Neural progenitor cell (in vitro differentiated cells): ENCODE data around the gene FAM174B. TPM values are rescaled to one million over a fixed set of nuclear protein-coding genes. Genes with fewer than 3 reads are reported as not detected.

ENCODE experiments used
- DNase-seq: peaks from one replicate; pipeline ENCODE4 v3.0.0-alpha.2; 2016; ENCODE audit warnings: low spot score
- H2AFZ ChIP-seq: fragments of 200-600 bp; sonication (generic); replicated peaks from 2 replicates; pipeline ENCODE4 v1.6.1; 2016; ENCODE audit warnings: antibody characterized with exemption
- H3F3A ChIP-seq: fragments of 200-600 bp; sonication (generic); 2 replicates; pipeline ENCODE4 v1.6.1; 2016; ENCODE audit warnings: antibody characterized with exemption, low read depth
- H3K27ac ChIP-seq: fragments of 200-600 bp; sonication (generic); 2 replicates; pipeline ENCODE4 v1.5.1; 2016; ENCODE audit warnings: mild to moderate bottlenecking
- H3K27me3 ChIP-seq: fragments of 200-600 bp; sonication (generic); 2 replicates; pipeline ENCODE4 v1.6.1; 2016; ENCODE audit warnings: mild to moderate bottlenecking, moderate library complexity
- H3K36me3 ChIP-seq: fragments of 200-600 bp; sonication (generic); 2 replicates; pipeline ENCODE4 v1.5.1; 2016
- H3K4me1 ChIP-seq: fragments of 200-600 bp; sonication (generic); 2 replicates; pipeline ENCODE4 v1.6.1; 2016; ENCODE audit warnings: mixed run types
- H3K4me2 ChIP-seq: fragments of 200-600 bp; sonication (generic); 2 replicates; pipeline ENCODE4 v1.6.1; 2016
- H3K4me3 ChIP-seq: fragments of 200-600 bp; sonication (generic); 2 replicates; pipeline ENCODE4 v1.5.1; 2016
- H3K79me2 ChIP-seq: fragments of 200-600 bp; sonication (generic); 2 replicates; pipeline ENCODE4 v1.6.1; 2016; ENCODE audit warnings: low read depth
- H3K9ac ChIP-seq: fragments of 200-600 bp; sonication (generic); 2 replicates; pipeline ENCODE4 v1.6.1; 2016
- H3K9me3 ChIP-seq: fragments of 200-600 bp; sonication (generic); 2 replicates; pipeline ENCODE4 v1.5.1; 2016; ENCODE audit warnings: low read depth
- H4K20me1 ChIP-seq: fragments of 200-600 bp; sonication (generic); 2 replicates; pipeline ENCODE4 v1.6.1; 2016; ENCODE audit warnings: low read depth
- H3K27ac Mint-ChIP-seq: 3 replicates; pipeline ENCODE4 v1.8.0; 2021; ENCODE audit warnings: mixed read lengths
- H3K27me3 Mint-ChIP-seq: 2 replicates; pipeline ENCODE4 v1.8.0; 2022; ENCODE audit warnings: low read depth, mild to moderate bottlenecking, inconsistent platforms, moderate library complexity, mixed read lengths; ENCODE audit not compliant: insufficient read depth
- H3K36me3 Mint-ChIP-seq: 3 replicates; pipeline ENCODE4 v1.8.0; 2021; ENCODE audit warnings: mixed read lengths
- H3K4me1 Mint-ChIP-seq: 3 replicates; pipeline ENCODE4 v1.8.0; 2021; ENCODE audit warnings: mixed read lengths
- H3K4me3 Mint-ChIP-seq: 3 replicates; pipeline ENCODE4 v1.8.0; 2021; ENCODE audit warnings: mild to moderate bottlenecking, moderate library complexity, mixed read lengths
- H3K9me3 Mint-ChIP-seq: 3 replicates; pipeline ENCODE4 v1.8.0; 2020; ENCODE audit warnings: mixed read lengths
- EZH2 ChIP-seq: fragments of 200-600 bp; sonication (generic); IDR thresholded peaks from 2 replicates; pipeline ENCODE4 v1.6.1; 2017; ENCODE audit warnings: antibody characterized with exemption, mild to moderate bottlenecking, moderate library complexity
- EZH2phosphoT487 ChIP-seq: fragments of 200-600 bp; sonication (generic); IDR thresholded peaks from 2 replicates; pipeline ENCODE4 v1.6.1; 2017; ENCODE audit warnings: antibody characterized with exemption
- total RNA-seq: library from RNA; depleted of rRNA; stranded (reverse); fragments of >200 nt; gene quantifications from 2 replicates; pipeline ENCODE4 v1.2.3, GENCODE V29; 2015; ENCODE audit warnings: low replicate concordance
- TF ChIP-seq, protein P1 (sequence below): fragments of 200-600 bp; sonication (generic); IDR thresholded peaks from 2 replicates; pipeline ENCODE4 v1.5.1; 2017; ENCODE audit warnings: antibody characterized with exemption, mild to moderate bottlenecking

Gene FAM174B
- total RNA-seq, result 8.6 and 10.1 TPM in 2 replicates

DNA sequence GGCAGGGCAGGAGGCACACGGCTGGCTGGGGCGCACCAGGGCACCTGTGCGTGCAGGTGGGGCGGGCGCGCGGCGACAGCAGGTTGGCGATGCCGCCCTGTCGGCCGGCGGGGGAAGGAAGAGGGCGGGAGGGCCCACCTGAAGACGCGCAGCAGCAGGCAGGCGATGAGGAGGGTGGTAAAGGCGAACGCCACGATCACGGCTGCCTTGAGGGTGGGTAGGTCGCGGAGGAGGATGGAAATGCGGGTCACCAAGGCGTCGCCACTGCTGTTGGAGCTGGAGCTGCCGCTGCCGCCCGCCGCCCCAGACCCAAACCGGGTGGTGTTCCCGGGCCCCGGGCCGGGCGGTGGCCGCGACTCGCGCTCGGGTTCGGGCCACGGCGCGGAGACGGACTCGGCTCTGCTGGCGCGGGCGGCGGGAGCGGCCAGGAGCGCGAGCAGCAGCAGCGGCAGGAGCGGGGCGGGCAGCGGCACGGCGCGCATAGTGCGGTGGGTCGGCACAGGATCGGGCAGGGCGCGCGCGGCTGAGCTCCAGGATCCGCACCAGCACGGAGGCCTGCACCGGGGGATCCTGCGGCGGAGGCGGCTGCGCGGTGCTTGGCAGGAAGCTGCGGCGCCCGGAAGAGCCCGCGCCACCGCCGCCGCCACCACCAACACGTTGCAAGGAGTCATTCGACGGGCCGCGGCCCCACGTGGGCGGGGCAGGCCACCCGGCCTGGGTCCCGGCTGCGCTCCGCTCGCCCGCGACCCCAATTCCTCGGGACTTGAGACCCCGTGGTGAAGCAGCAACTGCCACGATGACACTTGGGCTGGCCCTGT lies at the start of gene FAM174B:
Gene FAM174B, minus strand, starts transcription at position 598 of the 818 bp plus-strand sequence.
- H3K27me3 ChIP-seq, result no peaks in the 10 kb centered on the region
- no peak within 1 kb of the TSS for H3K27ac ChIP-seq
- TF ChIP-seq EZH2phosphoT487 (peak; percentile 27), EZH2 (no peak)
- no peaks in the 10 kb centered on the region for H3K9me3 ChIP-seq
- peaks cover 27% of the 10 kb centered on the region for H3K4me1 Mint-ChIP-seq
- H3K9me3 Mint-ChIP-seq, result peaks cover under 1% of the 10 kb centered on the region
- H3K36me3 Mint-ChIP-seq, result no peaks in the 10 kb centered on the region
- peaks cover 24% of the 10 kb centered on the region for H3K4me1 ChIP-seq
- peaks cover 30% of the 10 kb centered on the region for H3F3A ChIP-seq
- no peak within 1 kb of the TSS for H3K9ac ChIP-seq
- no peaks in the 10 kb centered on the region for H4K20me1 ChIP-seq
- H3K27me3 Mint-ChIP-seq, result peaks cover 14% of the 10 kb centered on the region
- H2AFZ ChIP-seq, result peak within 1 kb of the TSS; percentile 78
- peaks cover 47% of the 10 kb centered on the region for H3K79me2 ChIP-seq
- no peaks in the 10 kb centered on the region for H3K36me3 ChIP-seq
- peak; percentile 84 for DNase-seq
- H3K27ac Mint-ChIP-seq, result no peak within 1 kb of the TSS
- peak within 1 kb of the TSS; percentile 87 for H3K4me3 Mint-ChIP-seq
- H3K4me2 ChIP-seq, result peak within 1 kb of the TSS; percentile 82
- H3K4me3 ChIP-seq, result peak within 1 kb of the TSS; percentile 66

- TF ChIP-seq, protein P1, sequence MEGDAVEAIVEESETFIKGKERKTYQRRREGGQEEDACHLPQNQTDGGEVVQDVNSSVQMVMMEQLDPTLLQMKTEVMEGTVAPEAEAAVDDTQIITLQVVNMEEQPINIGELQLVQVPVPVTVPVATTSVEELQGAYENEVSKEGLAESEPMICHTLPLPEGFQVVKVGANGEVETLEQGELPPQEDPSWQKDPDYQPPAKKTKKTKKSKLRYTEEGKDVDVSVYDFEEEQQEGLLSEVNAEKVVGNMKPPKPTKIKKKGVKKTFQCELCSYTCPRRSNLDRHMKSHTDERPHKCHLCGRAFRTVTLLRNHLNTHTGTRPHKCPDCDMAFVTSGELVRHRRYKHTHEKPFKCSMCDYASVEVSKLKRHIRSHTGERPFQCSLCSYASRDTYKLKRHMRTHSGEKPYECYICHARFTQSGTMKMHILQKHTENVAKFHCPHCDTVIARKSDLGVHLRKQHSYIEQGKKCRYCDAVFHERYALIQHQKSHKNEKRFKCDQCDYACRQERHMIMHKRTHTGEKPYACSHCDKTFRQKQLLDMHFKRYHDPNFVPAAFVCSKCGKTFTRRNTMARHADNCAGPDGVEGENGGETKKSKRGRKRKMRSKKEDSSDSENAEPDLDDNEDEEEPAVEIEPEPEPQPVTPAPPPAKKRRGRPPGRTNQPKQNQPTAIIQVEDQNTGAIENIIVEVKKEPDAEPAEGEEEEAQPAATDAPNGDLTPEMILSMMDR, result no peak
- no peak for TF ChIP-seq EZH2phosphoT487
- TF ChIP-seq EZH2, result no peak
- H3K4me3 Mint-ChIP-seq, result no peak overlapping the region
- peaks cover 3% of the 10 kb centered on the region for H3K4me1 Mint-ChIP-seq
- Histone ChIP-seq H3K27me3 (no peaks in the 10 kb centered on the region), H3K4me1 (no peaks in the 10 kb centered on the region), H3K4me3 (no peak overlapping the region), H2AFZ (no peak overlapping the region), H3K36me3 (no peaks in the 10 kb centered on the region), H3F3A (no peaks in the 10 kb centered on the region), H3K4me2 (no peak overlapping the region), H3K9ac (no peak overlapping the region), H3K79me2 (no peaks in the 10 kb centered on the region), H3K27ac (no peak overlapping the region), H4K20me1 (no peaks in the 10 kb centered on the region), H3K9me3 (no peaks in the 10 kb centered on the region)
- peaks cover 2% of the 10 kb centered on the region for H3K36me3 Mint-ChIP-seq
- peaks cover 8% of the 10 kb centered on the region for H3K27me3 Mint-ChIP-seq
- no peak for DNase-seq
- peaks cover 15% of the 10 kb centered on the region for H3K9me3 Mint-ChIP-seq
- H3K27ac Mint-ChIP-seq, result no peak overlapping the region
These were observed 40.5 kb upstream of the FAM174B start for GRCh38 chr15:92696096-92696495.

- Mint-ChIP-seq H3K4me1 (peaks cover 3% of the 10 kb centered on the region), H3K9me3 (peaks cover 15% of the 10 kb centered on the region), H3K4me3 (no peak overlapping the region), H3K36me3 (peaks cover 3% of the 10 kb centered on the region), H3K27me3 (peaks cover 4% of the 10 kb centered on the region), H3K27ac (no peak overlapping the region)
- no peak for TF ChIP-seq EZH2
- no peak for TF ChIP-seq EZH2phosphoT487
- TF ChIP-seq, protein P1, result peak; percentile 65
- H3K4me1 ChIP-seq, result no peaks in the 10 kb centered on the region
- H3K27ac ChIP-seq, result no peak overlapping the region
- no peak overlapping the region for H3K4me3 ChIP-seq
- no peaks in the 10 kb centered on the region for H3F3A ChIP-seq
- H3K36me3 ChIP-seq, result no peaks in the 10 kb centered on the region
- DNase-seq, result peak; percentile 75
- no peak overlapping the region for H3K4me2 ChIP-seq
- peak overlapping the region; percentile 34 for H2AFZ ChIP-seq
- no peaks in the 10 kb centered on the region for H4K20me1 ChIP-seq
- H3K9ac ChIP-seq, result no peak overlapping the region
- H3K9me3 ChIP-seq, result no peaks in the 10 kb centered on the region
- no peaks in the 10 kb centered on the region for H3K79me2 ChIP-seq
- H3K27me3 ChIP-seq, result no peaks in the 10 kb centered on the region
These were observed 38.2 kb upstream of the FAM174B start for GRCh38 chr15:92693691-92694331.
